Astrocyte of the spinal cord (primary cell): ENCODE measurements around the gene ST3GAL5.
A peak's percentile ranks its signal among the peaks of the same experiment; 100 is the strongest.

Source experiments
- DNase-seq: peaks from one replicate; pipeline ENCODE4 v3.0.0; 2011; ENCODE audit warnings: low read depth, low spot score
- H3K4me3 ChIP-seq: 2 replicates; pipeline ENCODE4 v1.5.1; 2011; ENCODE audit warnings: low read depth, mild to moderate bottlenecking, low read length, moderate library complexity
- CTCF ChIP-seq: IDR thresholded peaks from 2 replicates; pipeline ENCODE4 v1.5.1; 2012; ENCODE audit warnings: low read depth, mild to moderate bottlenecking, low read length, inconsistent platforms
- in situ Hi-C: cut with HindIII; loops from 2 replicates; pipeline ENCODE4 v1.10.0; 2017; ENCODE audit warnings: low sequenced_read_pairs

Gene ST3GAL5

DNA sequence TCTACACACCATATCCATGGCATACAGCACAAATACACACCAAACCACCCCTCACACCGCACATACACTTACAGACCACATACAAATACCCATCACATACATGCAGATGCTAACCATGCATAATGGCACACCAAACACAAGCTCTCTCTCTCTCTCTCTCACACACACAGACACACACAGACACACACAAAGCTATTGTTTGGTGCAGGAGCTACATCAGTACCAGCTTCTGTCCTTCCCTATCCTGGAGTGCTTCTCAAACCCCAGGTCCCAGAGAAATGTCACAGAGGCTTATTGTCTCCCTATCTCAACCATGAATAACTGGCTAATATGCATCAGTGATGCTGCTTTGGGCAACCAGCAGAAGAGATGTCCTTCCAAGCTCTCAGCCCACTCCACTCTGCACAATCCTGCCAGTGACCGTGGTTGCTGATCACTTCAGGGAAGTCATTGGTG, 36.5 kb upstream of the ST3GAL5 start:
- no peak overlapping the region for H3K4me3 ChIP-seq
- DNase-seq, result no peak
- in situ Hi-C loops, result no loop called here
- TF ChIP-seq CTCF, result no peak

DNA sequence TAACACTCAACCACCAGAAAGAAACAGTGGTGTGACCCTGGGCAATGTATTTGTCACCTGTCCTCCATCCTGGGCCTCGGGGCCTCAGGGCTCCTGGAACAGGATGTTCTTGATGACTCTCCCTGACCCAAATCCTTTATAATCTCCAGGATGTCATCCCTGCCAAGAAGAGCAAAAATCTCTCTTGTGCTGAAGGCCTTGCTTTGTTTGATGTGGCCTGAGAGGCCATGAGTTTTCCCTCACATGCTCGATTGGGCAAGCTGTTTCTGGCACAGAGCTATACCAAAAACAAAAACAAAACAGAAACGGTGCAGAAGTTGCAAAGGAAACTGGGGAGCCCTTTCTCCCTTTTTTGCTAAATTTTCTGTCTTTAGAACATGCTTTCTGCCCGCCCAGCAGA, 35.7 kb upstream of the ST3GAL5 start:
- in situ Hi-C loops, result no loop called here
- peak; percentile 19 for DNase-seq
- TF ChIP-seq CTCF, result no peak
- no peak overlapping the region for H3K4me3 ChIP-seq

GRCh38 chr2:85922199-85922598, 33.4 kb upstream of the ST3GAL5 start:
- H3K4me3 ChIP-seq, result no peak overlapping the region
- in situ Hi-C loops, result no loop called here
- no peak for DNase-seq
- no peak for TF ChIP-seq CTCF

DNA sequence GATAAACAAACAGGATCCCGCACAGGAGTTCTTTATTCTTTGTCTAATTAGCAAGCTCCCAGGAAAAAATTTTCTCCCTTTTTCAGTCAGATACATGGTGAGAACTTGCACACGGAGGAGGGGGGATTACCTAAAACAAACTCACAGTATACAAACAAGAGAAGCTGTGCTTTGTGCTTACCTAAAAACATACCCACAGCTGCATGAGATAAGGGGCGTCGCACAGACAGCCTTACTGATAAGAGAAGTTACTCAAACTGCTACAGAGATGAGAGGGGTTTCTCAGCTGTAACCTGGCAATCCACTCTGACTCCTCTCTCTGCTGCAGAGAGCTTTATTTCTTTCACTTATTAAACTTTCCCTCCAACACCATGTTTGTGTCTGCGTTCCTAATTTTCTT, 32.9 kb upstream of the ST3GAL5 start:
- no peak overlapping the region for H3K4me3 ChIP-seq
- DNase-seq, result no peak
- TF ChIP-seq CTCF, result no peak
- in situ Hi-C loops, result no loop called here

- no peak overlapping the region for H3K4me3 ChIP-seq
- in situ Hi-C loops, result no loop called here
- peak; percentile 41 for DNase-seq
- TF ChIP-seq CTCF, result no peak
These were observed 32.2 kb upstream of the ST3GAL5 start for GRCh38 chr2:85920810-85921545.

DNA sequence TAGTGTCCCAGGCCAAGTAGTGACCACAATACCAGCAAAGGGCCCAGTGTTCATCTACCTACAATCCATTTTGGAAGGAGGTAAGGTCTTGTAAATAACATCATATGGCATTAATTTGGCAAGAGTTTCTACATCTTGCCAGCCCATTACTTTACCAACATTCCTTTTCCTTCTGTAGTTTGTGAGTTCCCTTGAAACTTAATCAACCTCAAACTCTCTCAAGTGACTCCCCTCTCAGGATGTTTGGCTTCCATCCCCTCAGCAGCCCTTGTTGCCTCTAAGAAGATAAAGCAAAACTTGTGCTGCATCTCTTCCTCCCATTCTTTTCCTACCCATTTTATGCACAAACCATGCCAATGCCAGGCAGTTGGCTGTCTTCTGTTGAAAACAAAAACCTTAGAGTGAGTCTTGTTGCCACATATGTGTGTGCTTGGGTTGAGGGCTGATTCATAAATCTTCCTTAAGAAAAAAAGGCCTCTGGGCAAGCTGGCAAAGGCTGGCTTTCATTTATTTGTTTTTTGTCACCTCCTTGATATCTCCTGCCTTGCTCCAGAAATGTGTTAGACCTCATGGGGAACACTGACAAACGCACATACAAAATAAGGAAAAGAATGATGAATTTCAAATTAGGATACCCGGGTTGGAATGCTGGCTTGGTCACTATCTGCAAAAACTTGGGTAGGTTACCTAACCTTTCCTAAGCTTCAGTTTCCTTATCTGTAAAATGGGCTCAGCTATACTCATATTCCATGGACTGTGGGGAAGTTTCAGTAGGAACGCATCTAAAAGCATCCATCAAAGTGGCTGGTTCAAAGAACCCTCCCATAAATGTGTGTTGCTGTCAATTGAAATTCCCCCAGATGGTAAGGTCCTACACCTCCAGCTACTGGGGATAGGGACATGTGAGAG, 29.4 kb upstream of the ST3GAL5 start:
- in situ Hi-C loops, result no loop called here
- TF ChIP-seq CTCF, result no peak
- no peak overlapping the region for H3K4me3 ChIP-seq
- DNase-seq, result no peak
